ENCODE results near the gene GNG13.

Gene GNG13

GRCh38 chr16:830871-831570 lies 30.5 kb upstream of the GNG13 start:
- no peaks in the 10 kb centered on the region for H4K20me1 ChIP-seq (ENCODE audit: low read depth, low read length)
- no peaks in the 10 kb centered on the region for H3K27me3 ChIP-seq (ENCODE audit: low read length)
- no peak overlapping the region for H2AFZ ChIP-seq (ENCODE audit: low read depth, low read length, severe bottlenecking)
- H3K9ac ChIP-seq (ENCODE audit: low read length) = no peak overlapping the region
- no peak for TF ChIP-seq EZH2phosphoT487 (conservative IDR thresholded peaks at IDR 0.05; ENCODE audit: low read length)
- TF ChIP-seq, protein P1, sequence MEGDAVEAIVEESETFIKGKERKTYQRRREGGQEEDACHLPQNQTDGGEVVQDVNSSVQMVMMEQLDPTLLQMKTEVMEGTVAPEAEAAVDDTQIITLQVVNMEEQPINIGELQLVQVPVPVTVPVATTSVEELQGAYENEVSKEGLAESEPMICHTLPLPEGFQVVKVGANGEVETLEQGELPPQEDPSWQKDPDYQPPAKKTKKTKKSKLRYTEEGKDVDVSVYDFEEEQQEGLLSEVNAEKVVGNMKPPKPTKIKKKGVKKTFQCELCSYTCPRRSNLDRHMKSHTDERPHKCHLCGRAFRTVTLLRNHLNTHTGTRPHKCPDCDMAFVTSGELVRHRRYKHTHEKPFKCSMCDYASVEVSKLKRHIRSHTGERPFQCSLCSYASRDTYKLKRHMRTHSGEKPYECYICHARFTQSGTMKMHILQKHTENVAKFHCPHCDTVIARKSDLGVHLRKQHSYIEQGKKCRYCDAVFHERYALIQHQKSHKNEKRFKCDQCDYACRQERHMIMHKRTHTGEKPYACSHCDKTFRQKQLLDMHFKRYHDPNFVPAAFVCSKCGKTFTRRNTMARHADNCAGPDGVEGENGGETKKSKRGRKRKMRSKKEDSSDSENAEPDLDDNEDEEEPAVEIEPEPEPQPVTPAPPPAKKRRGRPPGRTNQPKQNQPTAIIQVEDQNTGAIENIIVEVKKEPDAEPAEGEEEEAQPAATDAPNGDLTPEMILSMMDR (IDR thresholded peaks at IDR 0.05; ENCODE audit: insufficient read depth, low read length, poor library complexity, severe bottlenecking) = no peak
- no peaks in the 10 kb centered on the region for H3K79me2 ChIP-seq (ENCODE audit: insufficient read depth, low read length)
- H3K9me3 ChIP-seq (ENCODE audit: insufficient read depth, low read length) = no peaks in the 10 kb centered on the region
- no peaks in the 10 kb centered on the region for H3K36me3 ChIP-seq (ENCODE audit: low read length)
- no peak overlapping the region for H3K4me2 ChIP-seq (ENCODE audit: low read depth, low read length, poor library complexity, severe bottlenecking)
- no peaks in the 10 kb centered on the region for H3F3A ChIP-seq (ENCODE audit: insufficient read depth)
- no peak overlapping the region for H3K27ac ChIP-seq (ENCODE audit: low read depth, low read length)
- no peak overlapping the region for H3K4me3 ChIP-seq (ENCODE audit: insufficient read depth, low read length, poor library complexity, severe bottlenecking)
- H3K9me2 ChIP-seq (replicated peaks; ENCODE audit: insufficient read depth, low read length) = no peaks in the 10 kb centered on the region

DNA sequence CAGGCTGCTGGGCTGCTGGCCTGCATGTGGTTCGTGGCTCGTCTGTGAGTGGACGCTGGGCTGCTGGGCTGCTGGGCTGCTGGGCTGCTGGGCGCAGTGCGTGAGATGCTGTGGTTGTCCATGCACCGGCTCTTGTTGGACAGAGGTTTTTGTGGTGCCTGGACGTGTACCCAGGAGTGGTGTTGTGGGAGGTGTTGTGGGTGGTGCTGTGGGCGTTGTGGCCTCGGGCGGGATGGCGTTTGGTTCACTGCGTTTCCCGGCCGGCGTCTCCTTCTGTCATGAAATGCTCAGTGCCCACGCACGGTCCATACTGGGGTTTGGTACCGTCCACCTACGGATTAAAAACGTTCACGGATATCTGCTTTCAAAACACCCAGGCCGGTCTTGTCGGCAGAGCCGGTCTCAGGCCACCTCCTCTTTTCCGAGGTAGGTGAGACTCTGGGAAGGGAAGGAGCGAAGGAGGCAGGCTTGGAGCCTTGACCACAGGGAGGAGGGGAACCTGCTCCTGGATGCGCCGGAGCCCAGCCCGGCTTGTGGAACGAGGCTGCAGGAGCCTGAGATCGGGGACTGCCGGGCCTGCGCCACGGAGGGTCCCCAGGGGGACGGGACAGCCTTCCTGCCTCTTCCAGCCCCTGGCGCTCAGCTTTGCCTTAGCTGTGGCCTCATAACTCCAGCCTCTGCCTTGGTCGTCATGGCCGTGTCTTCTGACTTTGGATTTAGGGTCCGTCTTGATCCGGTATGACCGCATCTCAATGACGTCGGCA lies 29.8 kb upstream of the GNG13 start:
- no peaks in the 10 kb centered on the region for H4K20me1 ChIP-seq (ENCODE audit: low read depth, low read length)
- no peak overlapping the region for H3K4me2 ChIP-seq (ENCODE audit: low read depth, low read length, poor library complexity, severe bottlenecking)
- no peaks in the 10 kb centered on the region for H3K36me3 ChIP-seq (ENCODE audit: low read length)
- H3K27ac ChIP-seq (ENCODE audit: low read depth, low read length) = no peak overlapping the region
- H3K79me2 ChIP-seq (ENCODE audit: insufficient read depth, low read length) = no peaks in the 10 kb centered on the region
- H3K9me3 ChIP-seq (ENCODE audit: insufficient read depth, low read length) = no peaks in the 10 kb centered on the region
- H2AFZ ChIP-seq (ENCODE audit: low read depth, low read length, severe bottlenecking) = no peak overlapping the region
- no peaks in the 10 kb centered on the region for H3F3A ChIP-seq (ENCODE audit: insufficient read depth)
- H3K9me2 ChIP-seq (replicated peaks; ENCODE audit: insufficient read depth, low read length) = no peaks in the 10 kb centered on the region
- TF ChIP-seq, protein P1 (IDR thresholded peaks at IDR 0.05; ENCODE audit: insufficient read depth, low read length, poor library complexity, severe bottlenecking) = no peak
- TF ChIP-seq EZH2phosphoT487 (conservative IDR thresholded peaks at IDR 0.05; ENCODE audit: low read length) = no peak
- no peaks in the 10 kb centered on the region for H3K27me3 ChIP-seq (ENCODE audit: low read length)
- H3K9ac ChIP-seq (ENCODE audit: low read length) = no peak overlapping the region
- no peak overlapping the region for H3K4me3 ChIP-seq (ENCODE audit: insufficient read depth, low read length, poor library complexity, severe bottlenecking)

DNA sequence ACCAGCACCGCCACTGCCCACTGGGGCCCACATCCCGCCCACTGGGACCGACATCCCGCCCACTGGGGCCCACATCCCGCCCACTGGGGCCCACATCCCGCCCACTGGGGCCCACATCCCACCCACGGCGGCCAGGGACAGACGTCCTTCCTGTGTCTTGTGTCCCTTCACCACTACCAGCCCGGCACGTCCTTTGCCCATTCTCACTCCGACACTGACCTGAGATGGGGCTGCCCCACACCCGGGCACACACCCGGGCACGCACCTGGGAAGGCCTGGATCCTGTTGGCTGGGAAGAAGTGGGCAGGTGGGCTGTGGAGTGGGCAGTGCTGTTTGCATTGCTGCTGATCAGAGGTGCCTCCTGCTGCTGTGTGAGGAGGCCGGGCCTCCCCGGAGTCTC lies 28.4 kb upstream of the GNG13 start:
- TF ChIP-seq EZH2phosphoT487 (conservative IDR thresholded peaks at IDR 0.05; ENCODE audit: low read length) = no peak
- no peaks in the 10 kb centered on the region for H3K9me3 ChIP-seq (ENCODE audit: insufficient read depth, low read length)
- no peaks in the 10 kb centered on the region for H3K79me2 ChIP-seq (ENCODE audit: insufficient read depth, low read length)
- no peaks in the 10 kb centered on the region for H3K36me3 ChIP-seq (ENCODE audit: low read length)
- no peak overlapping the region for H3K4me3 ChIP-seq (ENCODE audit: insufficient read depth, low read length, poor library complexity, severe bottlenecking)
- no peaks in the 10 kb centered on the region for H3K9me2 ChIP-seq (replicated peaks; ENCODE audit: insufficient read depth, low read length)
- no peaks in the 10 kb centered on the region for H3F3A ChIP-seq (ENCODE audit: insufficient read depth)
- no peaks in the 10 kb centered on the region for H3K27me3 ChIP-seq (ENCODE audit: low read length)
- H3K9ac ChIP-seq (ENCODE audit: low read length) = no peak overlapping the region
- no peak overlapping the region for H3K27ac ChIP-seq (ENCODE audit: low read depth, low read length)
- H4K20me1 ChIP-seq (ENCODE audit: low read depth, low read length) = no peaks in the 10 kb centered on the region
- no peak overlapping the region for H2AFZ ChIP-seq (ENCODE audit: low read depth, low read length, severe bottlenecking)
- no peak overlapping the region for H3K4me2 ChIP-seq (ENCODE audit: low read depth, low read length, poor library complexity, severe bottlenecking)

DNA sequence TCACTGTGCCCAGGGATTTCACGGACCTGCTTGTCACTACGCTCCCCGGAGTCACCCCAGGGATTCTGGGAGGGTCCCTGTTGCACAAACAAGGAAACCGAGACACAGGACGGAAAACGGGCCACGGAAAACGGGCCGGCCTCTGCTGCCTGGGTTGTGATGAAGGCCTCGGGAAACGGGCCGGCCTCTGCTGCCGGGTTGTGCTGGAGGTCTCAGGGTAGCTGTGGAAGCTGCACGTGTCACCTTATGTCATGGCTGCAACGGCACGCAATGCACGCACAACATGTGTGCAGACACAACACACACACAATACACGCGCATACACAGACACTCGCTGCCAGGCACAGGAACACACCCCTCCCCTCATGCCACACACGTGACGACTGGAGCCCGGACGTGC lies 27.0 kb upstream of the GNG13 start:
- Histone ChIP-seq H2AFZ (ENCODE audit: low read depth, low read length, severe bottlenecking) (no peak overlapping the region), H3K4me2 (ENCODE audit: low read depth, low read length, poor library complexity, severe bottlenecking) (no peak overlapping the region), H3F3A (ENCODE audit: insufficient read depth) (no peaks in the 10 kb centered on the region), H4K20me1 (ENCODE audit: low read depth, low read length) (no peaks in the 10 kb centered on the region), H3K9me3 (ENCODE audit: insufficient read depth, low read length) (no peaks in the 10 kb centered on the region), H3K79me2 (ENCODE audit: insufficient read depth, low read length) (no peaks in the 10 kb centered on the region), H3K9me2 (replicated peaks; ENCODE audit: insufficient read depth, low read length) (no peaks in the 10 kb centered on the region), H3K9ac (ENCODE audit: low read length) (no peak overlapping the region), H3K27ac (ENCODE audit: low read depth, low read length) (no peak overlapping the region), H3K4me3 (ENCODE audit: insufficient read depth, low read length, poor library complexity, severe bottlenecking) (no peak overlapping the region), H3K36me3 (ENCODE audit: low read length) (no peaks in the 10 kb centered on the region), H3K27me3 (ENCODE audit: low read length) (no peaks in the 10 kb centered on the region)
- TF ChIP-seq, protein P1 (IDR thresholded peaks at IDR 0.05; ENCODE audit: insufficient read depth, low read length, poor library complexity, severe bottlenecking) = no peak
- no peak for TF ChIP-seq EZH2phosphoT487 (conservative IDR thresholded peaks at IDR 0.05; ENCODE audit: low read length)
